Omental fat pad (tissue), 4 donors: Measurements from ENCODE around the gene RRP15. TPM values are rescaled to one million over a fixed set of nuclear protein-coding genes. Genes with fewer than 3 reads are reported as not detected.

ENCODE experiments used
- ATAC-seq: fragments of 150-250 bp; one replicate; pipeline ENCODE4 v1.9.1; 2016; ENCODE audit warnings: mild to moderate bottlenecking, moderate library complexity; ENCODE audit not compliant: low FRiP score
- DNase-seq: peaks from one replicate; pipeline ENCODE4 v3.0.0-alpha.2; 2019; ENCODE audit warnings: low spot score
- CTCF ChIP-seq, 3 donors: fragments of 450-650 bp; IDR thresholded peaks; one replicate each; pipeline ENCODE4 v1.5.1; 2016 to 2017; ENCODE audit warnings: antibody characterized with exemption in 3 of 3, mild to moderate bottlenecking in 3 of 3, moderate library complexity in 2 of 3
- total RNA-seq, 4 donors: library from RNA; depleted of rRNA; stranded (reverse); fragments of >200 nt; gene quantifications; one replicate each; pipeline ENCODE4 v1.1.0, GENCODE V29; 2016

Gene RRP15
- total RNA-seq, 4 donors from 2014 or later = 4.6 to 22.7 (median 5.3) TPM

DNA sequence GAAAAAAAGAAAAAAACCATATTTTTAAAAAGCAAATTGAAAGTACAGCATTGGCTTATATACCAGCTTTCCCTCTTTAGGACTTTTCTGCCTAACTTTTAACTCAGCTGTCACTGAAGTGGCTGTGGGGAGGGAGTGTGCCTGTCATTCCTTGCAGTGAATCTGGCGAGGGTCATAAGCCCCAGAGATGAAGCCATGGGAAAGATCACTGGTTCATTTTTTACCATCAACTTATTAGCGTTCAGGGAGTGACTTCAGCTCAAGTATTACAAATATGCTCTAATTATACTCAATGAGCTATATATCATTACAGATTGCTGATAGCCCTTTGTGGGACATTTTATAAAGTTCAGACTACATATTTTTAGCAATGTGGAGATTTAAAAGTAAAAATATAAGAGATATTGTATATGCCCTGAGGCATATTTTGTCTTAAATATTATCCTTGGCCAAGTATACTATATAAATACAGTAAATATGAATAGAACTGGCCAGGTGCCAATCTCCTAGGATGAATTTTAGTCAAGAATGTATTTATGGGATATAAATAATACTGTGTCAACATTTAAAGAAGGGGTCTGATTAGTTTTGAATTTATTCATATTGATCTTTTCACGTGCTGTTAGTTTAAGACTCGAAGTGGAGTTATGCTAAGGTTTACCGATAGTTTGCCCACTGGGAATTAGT, 64.4 kb downstream of the RRP15 start:
- DNase-seq = no peak
- TF ChIP-seq CTCF (IDR thresholded peaks at IDR 0.05) = no peak
- ATAC-seq = no peak

- ATAC-seq = no peak
- no peak for DNase-seq
- no peak for TF ChIP-seq CTCF (IDR thresholded peaks at IDR 0.05)
These were observed 65.0 kb downstream of the RRP15 start for GRCh38 chr1:218350035-218350525.

DNA sequence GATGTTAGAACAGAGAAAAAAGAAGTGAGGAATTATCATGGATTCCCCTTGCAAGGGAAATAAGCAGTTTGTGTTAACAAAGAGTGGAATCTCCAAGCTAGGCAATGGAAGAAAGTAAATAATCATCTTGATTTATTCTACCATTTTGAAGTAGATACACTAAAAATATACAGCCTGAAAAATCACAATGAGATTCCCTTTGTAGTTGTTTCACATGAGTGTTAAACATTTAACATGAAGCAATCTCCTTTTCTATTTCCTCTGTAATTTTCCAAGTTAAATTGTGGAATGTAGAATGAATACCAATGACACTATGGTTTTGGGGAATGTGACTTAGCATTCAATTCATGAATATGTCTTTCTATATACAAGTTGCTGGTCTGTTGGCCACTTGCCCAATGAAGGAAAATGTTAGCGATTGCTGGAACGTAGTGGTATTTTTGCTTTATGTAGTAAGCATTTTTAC, 65.7 kb downstream of the RRP15 start:
- ATAC-seq = no peak
- DNase-seq = no peak
- no peak for TF ChIP-seq CTCF (IDR thresholded peaks at IDR 0.05)

- peak in 1 of 3 donors; percentile 8 for TF ChIP-seq CTCF (IDR thresholded peaks at IDR 0.05)
- no peak for DNase-seq
- ATAC-seq = peak; percentile 77
These were observed 66.4 kb downstream of the RRP15 start for GRCh38 chr1:218351391-218352074.

DNA sequence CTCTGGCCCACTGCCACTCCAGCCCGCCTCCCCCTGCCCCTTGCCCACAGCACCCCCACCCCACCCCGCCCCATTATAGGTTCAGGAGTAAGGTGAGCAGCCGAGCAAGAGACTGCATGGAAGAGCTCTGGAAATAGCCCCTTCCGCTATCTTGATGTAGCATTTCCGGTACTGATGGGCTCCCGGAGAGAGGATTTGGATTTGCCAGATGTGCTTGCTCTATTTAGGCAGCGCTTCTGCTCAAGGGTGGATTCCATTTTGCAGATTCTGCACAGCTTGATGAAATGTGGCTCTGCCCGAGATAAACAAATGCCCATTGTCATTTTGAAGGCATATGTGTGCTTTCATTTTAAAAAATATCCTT, 67.0 kb downstream of the RRP15 start:
- DNase-seq (no peak), ATAC-seq (no peak)
- no peak for TF ChIP-seq CTCF (IDR thresholded peaks at IDR 0.05)

DNA sequence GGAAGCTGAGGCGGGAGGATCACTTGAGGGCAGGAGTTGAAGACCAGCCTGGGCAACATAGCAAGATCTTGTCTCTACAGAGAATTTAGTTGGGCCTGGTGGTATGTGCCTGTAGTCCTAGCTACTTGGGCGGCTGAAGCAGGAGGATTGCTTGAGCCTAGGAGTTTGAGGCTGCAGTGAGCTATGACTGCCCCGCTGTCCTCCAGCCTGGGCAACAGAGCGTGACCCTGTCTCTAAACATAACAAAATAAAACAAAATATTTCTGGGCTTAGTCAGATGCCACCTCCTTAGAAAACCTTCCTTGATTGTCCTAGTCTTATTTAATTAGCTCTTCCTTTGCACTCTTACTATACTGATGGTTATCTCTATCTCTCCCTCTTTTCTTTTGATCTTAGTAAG, 68.6 kb downstream of the RRP15 start:
- ATAC-seq = no peak
- DNase-seq = no peak
- no peak for TF ChIP-seq CTCF (IDR thresholded peaks at IDR 0.05)

GRCh38 chr1:218355278-218355677, 70.2 kb downstream of the RRP15 start:
- no peak for TF ChIP-seq CTCF (IDR thresholded peaks at IDR 0.05)
- no peak for DNase-seq
- ATAC-seq = no peak
